Suprapubic skin (tissue), 3 donors: Measurements from ENCODE around the gene FXYD4.

Experiments used
- CTCF ChIP-seq, 2 donors: fragments of 200-600 bp in 1 of 2; fragments of 450-650 bp in 1 of 2; sonication (generic) in 1 of 2; IDR thresholded peaks; one replicate each; pipeline ENCODE4 v1.5.1; 2016 to 2019; ENCODE audit warnings: antibody characterized with exemption in 2 of 2, mild to moderate bottlenecking in 1 of 2, moderate library complexity in 1 of 2
- EP300 ChIP-seq: sonication (generic); formaldehyde crosslinking; IDR thresholded peaks from one replicate; pipeline ENCODE4 v1.6.1; 2017; ENCODE audit warnings: antibody characterized with exemption
- POLR2A ChIP-seq, 2 donors: fragments of 450-650 bp; IDR thresholded peaks; one replicate each; pipeline ENCODE4 v1.6.1; 2017; ENCODE audit warnings: antibody characterized with exemption in 2 of 2, mild to moderate bottlenecking in 2 of 2, moderate library complexity in 2 of 2

- TF ChIP-seq CTCF (IDR thresholded peaks at IDR 0.05) = no peak
- no peak for TF ChIP-seq POLR2A (IDR thresholded peaks at IDR 0.05)
- TF ChIP-seq EP300 = no peak
These were observed 35.4 kb upstream of the FXYD4 start for GRCh38 chr10:43336061-43336460.
